Chondrocyte (in vitro differentiated cells): ENCODE results near the gene MYLK. TPM values are rescaled to one million over a fixed set of nuclear protein-coding genes. Genes with fewer than 3 reads are reported as not detected.

Experiments
- DNase-seq: peaks from one replicate; pipeline ENCODE4 v3.0.0; 2021; ENCODE audit warnings: mixed read lengths, low spot score
- H3K27ac Mint-ChIP-seq: one replicate; pipeline ENCODE4 v1.8.0; 2021; ENCODE audit warnings: mild to moderate bottlenecking, moderate library complexity, mixed read lengths; ENCODE audit not compliant: unreplicated experiment
- H3K27me3 Mint-ChIP-seq: 2 replicates; pipeline ENCODE4 v1.8.0; 2021; ENCODE audit warnings: low read depth, mixed read lengths
- H3K36me3 Mint-ChIP-seq: 2 replicates; pipeline ENCODE4 v1.8.0; 2021; ENCODE audit warnings: low read depth, mixed read lengths
- H3K4me1 Mint-ChIP-seq: 2 replicates; pipeline ENCODE4 v1.8.0; 2021; ENCODE audit warnings: low read depth, mild to moderate bottlenecking, mixed read lengths
- H3K4me3 Mint-ChIP-seq: one replicate; pipeline ENCODE4 v1.8.0; 2021; ENCODE audit warnings: mild to moderate bottlenecking, moderate library complexity, mixed read lengths; ENCODE audit not compliant: unreplicated experiment
- H3K9me3 Mint-ChIP-seq: 2 replicates; pipeline ENCODE4 v1.8.0; 2021; ENCODE audit warnings: low read depth, mixed read lengths
- CTCF ChIP-seq: fragments of 200-600 bp; sonication (generic); IDR thresholded peaks from 2 replicates; pipeline ENCODE4 v1.5.0; 2021; ENCODE audit warnings: antibody characterized with exemption, mild to moderate bottlenecking, moderate library complexity
- total RNA-seq: library from RNA; stranded (reverse); gene quantifications from 3 replicates; pipeline ENCODE4 v1.2.1, GENCODE V29; 2021

MYLK gene
- total RNA-seq, 1 donor from 2014 or later = 405 TPM

GRCh38 chr3:123687286-123687685, 196.8 kb downstream of the MYLK start:
- Mint-ChIP-seq H3K27ac (peak overlapping the region; percentile 89), H3K27me3 (no peaks in the 10 kb centered on the region), H3K9me3 (no peaks in the 10 kb centered on the region), H3K36me3 (peaks cover 57% of the 10 kb centered on the region), H3K4me3 (no peak overlapping the region), H3K4me1 (peaks cover 96% of the 10 kb centered on the region)
- no peak for TF ChIP-seq CTCF
- DNase-seq = no peak

- Mint-ChIP-seq H3K4me1 (peaks cover 96% of the 10 kb centered on the region), H3K9me3 (no peaks in the 10 kb centered on the region), H3K27me3 (no peaks in the 10 kb centered on the region), H3K27ac (peak overlapping the region; percentile 89), H3K36me3 (peaks cover 54% of the 10 kb centered on the region), H3K4me3 (no peak overlapping the region)
- DNase-seq = no peak
- TF ChIP-seq CTCF = no peak
Observed at GRCh38 chr3:123686251-123686650, 197.9 kb downstream of the MYLK start.

- H3K9me3 Mint-ChIP-seq = no peaks in the 10 kb centered on the region
- peaks cover 53% of the 10 kb centered on the region for H3K36me3 Mint-ChIP-seq
- H3K27me3 Mint-ChIP-seq = no peaks in the 10 kb centered on the region
- H3K4me1 Mint-ChIP-seq = peaks cover 94% of the 10 kb centered on the region
- no peak for DNase-seq
- peak overlapping the region; percentile 89 for H3K27ac Mint-ChIP-seq
- TF ChIP-seq CTCF = no peak
- H3K4me3 Mint-ChIP-seq = no peak overlapping the region
Observed at GRCh38 chr3:123685780-123686179, 198.4 kb downstream of the MYLK start.

GRCh38 chr3:123684636-123685035, 199.5 kb downstream of the MYLK start:
- H3K27me3 Mint-ChIP-seq = no peaks in the 10 kb centered on the region
- no peak for TF ChIP-seq CTCF
- H3K36me3 Mint-ChIP-seq = peaks cover 46% of the 10 kb centered on the region
- H3K4me1 Mint-ChIP-seq = peaks cover 94% of the 10 kb centered on the region
- H3K4me3 Mint-ChIP-seq = no peak overlapping the region
- no peak for DNase-seq
- H3K27ac Mint-ChIP-seq = peak overlapping the region; percentile 65
- H3K9me3 Mint-ChIP-seq = no peaks in the 10 kb centered on the region

GRCh38 chr3:123684209-123684608, 199.9 kb downstream of the MYLK start:
- Mint-ChIP-seq H3K4me3 (no peak overlapping the region), H3K27me3 (no peaks in the 10 kb centered on the region), H3K27ac (peak overlapping the region; percentile 65), H3K9me3 (no peaks in the 10 kb centered on the region), H3K36me3 (peaks cover 46% of the 10 kb centered on the region), H3K4me1 (peaks cover 94% of the 10 kb centered on the region)
- DNase-seq = no peak
- no peak for TF ChIP-seq CTCF
